Neural progenitor cell (in vitro differentiated cells): ENCODE results near the gene HABP4. TPM values are rescaled to one million over a fixed set of nuclear protein-coding genes. Genes with fewer than 3 reads are reported as not detected.

ENCODE experiments used
- DNase-seq: peaks from one replicate; pipeline ENCODE4 v3.0.0-alpha.2; 2016; ENCODE audit warnings: low spot score
- H2AFZ ChIP-seq: fragments of 200-600 bp; sonication (generic); replicated peaks from 2 replicates; pipeline ENCODE4 v1.6.1; 2016; ENCODE audit warnings: antibody characterized with exemption
- H3F3A ChIP-seq: fragments of 200-600 bp; sonication (generic); 2 replicates; pipeline ENCODE4 v1.6.1; 2016; ENCODE audit warnings: antibody characterized with exemption, low read depth
- H3K27ac ChIP-seq: fragments of 200-600 bp; sonication (generic); 2 replicates; pipeline ENCODE4 v1.5.1; 2016; ENCODE audit warnings: mild to moderate bottlenecking
- H3K27me3 ChIP-seq: fragments of 200-600 bp; sonication (generic); 2 replicates; pipeline ENCODE4 v1.6.1; 2016; ENCODE audit warnings: mild to moderate bottlenecking, moderate library complexity
- H3K36me3 ChIP-seq: fragments of 200-600 bp; sonication (generic); 2 replicates; pipeline ENCODE4 v1.5.1; 2016
- H3K4me1 ChIP-seq: fragments of 200-600 bp; sonication (generic); 2 replicates; pipeline ENCODE4 v1.6.1; 2016; ENCODE audit warnings: mixed run types
- H3K4me2 ChIP-seq: fragments of 200-600 bp; sonication (generic); 2 replicates; pipeline ENCODE4 v1.6.1; 2016
- H3K4me3 ChIP-seq: fragments of 200-600 bp; sonication (generic); 2 replicates; pipeline ENCODE4 v1.5.1; 2016
- H3K79me2 ChIP-seq: fragments of 200-600 bp; sonication (generic); 2 replicates; pipeline ENCODE4 v1.6.1; 2016; ENCODE audit warnings: low read depth
- H3K9ac ChIP-seq: fragments of 200-600 bp; sonication (generic); 2 replicates; pipeline ENCODE4 v1.6.1; 2016
- H3K9me3 ChIP-seq: fragments of 200-600 bp; sonication (generic); 2 replicates; pipeline ENCODE4 v1.5.1; 2016; ENCODE audit warnings: low read depth
- H4K20me1 ChIP-seq: fragments of 200-600 bp; sonication (generic); 2 replicates; pipeline ENCODE4 v1.6.1; 2016; ENCODE audit warnings: low read depth
- H3K27ac Mint-ChIP-seq: 3 replicates; pipeline ENCODE4 v1.8.0; 2021; ENCODE audit warnings: mixed read lengths
- H3K27me3 Mint-ChIP-seq: 2 replicates; pipeline ENCODE4 v1.8.0; 2022; ENCODE audit warnings: low read depth, mild to moderate bottlenecking, inconsistent platforms, moderate library complexity, mixed read lengths; ENCODE audit not compliant: insufficient read depth
- H3K36me3 Mint-ChIP-seq: 3 replicates; pipeline ENCODE4 v1.8.0; 2021; ENCODE audit warnings: mixed read lengths
- H3K4me1 Mint-ChIP-seq: 3 replicates; pipeline ENCODE4 v1.8.0; 2021; ENCODE audit warnings: mixed read lengths
- H3K4me3 Mint-ChIP-seq: 3 replicates; pipeline ENCODE4 v1.8.0; 2021; ENCODE audit warnings: mild to moderate bottlenecking, moderate library complexity, mixed read lengths
- H3K9me3 Mint-ChIP-seq: 3 replicates; pipeline ENCODE4 v1.8.0; 2020; ENCODE audit warnings: mixed read lengths
- CTCF ChIP-seq: fragments of 200-600 bp; sonication (generic); IDR thresholded peaks from 2 replicates; pipeline ENCODE4 v1.5.1; 2017; ENCODE audit warnings: antibody characterized with exemption, mild to moderate bottlenecking
- EZH2 ChIP-seq: fragments of 200-600 bp; sonication (generic); IDR thresholded peaks from 2 replicates; pipeline ENCODE4 v1.6.1; 2017; ENCODE audit warnings: antibody characterized with exemption, mild to moderate bottlenecking, moderate library complexity
- EZH2phosphoT487 ChIP-seq: fragments of 200-600 bp; sonication (generic); IDR thresholded peaks from 2 replicates; pipeline ENCODE4 v1.6.1; 2017; ENCODE audit warnings: antibody characterized with exemption
- total RNA-seq: library from RNA; depleted of rRNA; stranded (reverse); fragments of >200 nt; gene quantifications from 2 replicates; pipeline ENCODE4 v1.2.3, GENCODE V29; 2015; ENCODE audit warnings: low replicate concordance

HABP4 gene
- total RNA-seq, 1 donor from 2014 or later, result 12.3 TPM

GRCh38 chr9:96440671-96441199, 9.2 kb upstream of the HABP4 start:
- Histone ChIP-seq H3K79me2 (no peaks in the 10 kb centered on the region), H4K20me1 (no peaks in the 10 kb centered on the region), H3K4me1 (no peaks in the 10 kb centered on the region), H3K9me3 (no peaks in the 10 kb centered on the region), H2AFZ (no peak overlapping the region), H3K9ac (no peak overlapping the region), H3K27me3 (no peaks in the 10 kb centered on the region), H3K4me3 (no peak overlapping the region), H3K4me2 (no peak overlapping the region), H3F3A (no peaks in the 10 kb centered on the region), H3K27ac (no peak overlapping the region), H3K36me3 (no peaks in the 10 kb centered on the region)
- Mint-ChIP-seq H3K27me3 (peaks cover 5% of the 10 kb centered on the region), H3K4me3 (no peak overlapping the region), H3K9me3 (no peaks in the 10 kb centered on the region), H3K4me1 (peaks cover 9% of the 10 kb centered on the region), H3K36me3 (no peaks in the 10 kb centered on the region), H3K27ac (no peak overlapping the region)
- DNase-seq, result no peak
- TF ChIP-seq CTCF, result no peak
- TF ChIP-seq EZH2phosphoT487, result no peak
- TF ChIP-seq EZH2, result no peak

- no peak overlapping the region for H3K4me3 Mint-ChIP-seq
- no peaks in the 10 kb centered on the region for H3K4me1 ChIP-seq
- no peak for DNase-seq
- no peak overlapping the region for H3K4me2 ChIP-seq
- H3K9ac ChIP-seq, result no peak overlapping the region
- H3K79me2 ChIP-seq, result no peaks in the 10 kb centered on the region
- H3K27me3 ChIP-seq, result no peaks in the 10 kb centered on the region
- no peak overlapping the region for H3K4me3 ChIP-seq
- H3K9me3 Mint-ChIP-seq, result no peaks in the 10 kb centered on the region
- peak; percentile 42 for TF ChIP-seq CTCF
- no peak for TF ChIP-seq EZH2
- no peak for TF ChIP-seq EZH2phosphoT487
- no peak overlapping the region for H3K27ac Mint-ChIP-seq
- H3K27me3 Mint-ChIP-seq, result peaks cover 3% of the 10 kb centered on the region
- no peaks in the 10 kb centered on the region for H4K20me1 ChIP-seq
- H3K9me3 ChIP-seq, result no peaks in the 10 kb centered on the region
- no peak overlapping the region for H3K27ac ChIP-seq
- no peaks in the 10 kb centered on the region for H3K36me3 Mint-ChIP-seq
- peaks cover 5% of the 10 kb centered on the region for H3K4me1 Mint-ChIP-seq
- no peaks in the 10 kb centered on the region for H3K36me3 ChIP-seq
- no peak overlapping the region for H2AFZ ChIP-seq
- no peaks in the 10 kb centered on the region for H3F3A ChIP-seq
Observed at GRCh38 chr9:96441798-96442445, 8.0 kb upstream of the HABP4 start.

GRCh38 chr9:96442491-96442890, 7.5 kb upstream of the HABP4 start:
- no peak overlapping the region for H3K4me2 ChIP-seq
- no peak for DNase-seq
- Mint-ChIP-seq H3K36me3 (no peaks in the 10 kb centered on the region), H3K4me3 (no peak overlapping the region), H3K4me1 (peaks cover 4% of the 10 kb centered on the region), H3K27me3 (peaks cover 3% of the 10 kb centered on the region), H3K27ac (no peak overlapping the region), H3K9me3 (no peaks in the 10 kb centered on the region)
- H3K27ac ChIP-seq, result no peak overlapping the region
- H3K4me3 ChIP-seq, result no peak overlapping the region
- TF ChIP-seq CTCF, result no peak
- no peaks in the 10 kb centered on the region for H3K27me3 ChIP-seq
- no peaks in the 10 kb centered on the region for H3F3A ChIP-seq
- no peaks in the 10 kb centered on the region for H3K4me1 ChIP-seq
- no peaks in the 10 kb centered on the region for H3K9me3 ChIP-seq
- no peaks in the 10 kb centered on the region for H3K36me3 ChIP-seq
- H2AFZ ChIP-seq, result no peak overlapping the region
- H3K9ac ChIP-seq, result no peak overlapping the region
- H3K79me2 ChIP-seq, result no peaks in the 10 kb centered on the region
- H4K20me1 ChIP-seq, result no peaks in the 10 kb centered on the region
